HepG2 (cell line): ENCODE results near the gene ZBTB8OS. TPM values are rescaled to one million over a fixed set of nuclear protein-coding genes. Genes with fewer than 3 reads are reported as not detected.

Experiments
- ARID5B ChIP-seq: IDR thresholded peaks from 2 replicates; pipeline ENCODE4 v1.4.0; 2020; ENCODE audit warnings: mild to moderate bottlenecking, missing genetic modification reagents
- ATF3 ChIP-seq: sonication (generic); formaldehyde crosslinking; IDR thresholded peaks from 2 replicates; pipeline ENCODE4 v1.4.0; 2020; ENCODE audit warnings: missing genetic modification reagents
- CAMTA2 ChIP-seq: sonication (generic); formaldehyde crosslinking; IDR thresholded peaks from 2 replicates; pipeline ENCODE4 v1.4.0; 2020; ENCODE audit warnings: mild to moderate bottlenecking, missing genetic modification reagents, borderline replicate concordance
- CCAR2 ChIP-seq: fragments of 200-400 bp; formaldehyde crosslinking; optimal IDR thresholded peaks from 2 replicates; pipeline ENCODE3; 2018; ENCODE audit warnings: low read depth, mild to moderate bottlenecking, low read length, moderate library complexity
- PHF20 ChIP-seq: sonication (generic); formaldehyde crosslinking; IDR thresholded peaks from 2 replicates; pipeline ENCODE4 v1.5.0; 2020; ENCODE audit warnings: mild to moderate bottlenecking, missing genetic modification reagents
- RBAK ChIP-seq: sonication (generic); formaldehyde crosslinking; IDR thresholded peaks from 2 replicates; pipeline ENCODE4 v1.5.1; 2020; ENCODE audit warnings: mild to moderate bottlenecking, missing genetic modification reagents
- RNF219 ChIP-seq: sonication (generic); formaldehyde crosslinking; IDR thresholded peaks from 2 replicates; pipeline ENCODE4 v1.5.0; 2020; ENCODE audit warnings: mild to moderate bottlenecking, missing genetic modification reagents
- SAP130 ChIP-seq: IDR thresholded peaks from 2 replicates; pipeline ENCODE4 v1.6.1; 2016; ENCODE audit warnings: low read depth
- SIN3B ChIP-seq: fragments of 150-350 bp; IDR thresholded peaks from 2 replicates; pipeline ENCODE4 v1.6.1; 2014; ENCODE audit warnings: low read length
- SNAPC5 ChIP-seq: sonication (generic); formaldehyde crosslinking; IDR thresholded peaks from 2 replicates; pipeline ENCODE4 v1.8.1; 2023; ENCODE audit warnings: mild to moderate bottlenecking, missing genetic modification reagents, borderline replicate concordance
- SOX6 ChIP-seq, 2 experiments: fragments of 450-650 bp in 1 of 2; sonication (generic) in 1 of 2; formaldehyde crosslinking in 1 of 2; IDR thresholded peaks; 2 replicates each; pipeline versions ENCODE4 v1.4.0 to v1.6.1; 2017 to 2020; ENCODE audit warnings: antibody characterized with exemption in 1 of 2, mild to moderate bottlenecking in 1 of 2, missing genetic modification reagents in 1 of 2
- SRY ChIP-seq: sonication (generic); formaldehyde crosslinking; IDR thresholded peaks from 2 replicates; pipeline ENCODE4 v1.8.0; 2022; ENCODE audit warnings: mild to moderate bottlenecking, missing genetic modification reagents
- YEATS2 ChIP-seq: sonication (generic); formaldehyde crosslinking; IDR thresholded peaks from 2 replicates; pipeline ENCODE4 v1.4.0; 2020; ENCODE audit warnings: missing genetic modification reagents, borderline replicate concordance
- ZNF101 ChIP-seq: sonication (generic); formaldehyde crosslinking; IDR thresholded peaks from 2 replicates; pipeline ENCODE4 v1.4.0; 2020; ENCODE audit warnings: mild to moderate bottlenecking, low read depth, missing genetic modification reagents, borderline replicate concordance
- ZNF292 ChIP-seq: sonication (generic); formaldehyde crosslinking; IDR thresholded peaks from 2 replicates; pipeline ENCODE4 v1.8.1; 2022; ENCODE audit warnings: mild to moderate bottlenecking, low read depth, missing genetic modification reagents, borderline replicate concordance
- ZNF317 ChIP-seq: sonication (generic); formaldehyde crosslinking; IDR thresholded peaks from 2 replicates; pipeline ENCODE4 v1.5.0; 2020; ENCODE audit warnings: mild to moderate bottlenecking, missing genetic modification reagents
- ZNF446 ChIP-seq: sonication (generic); formaldehyde crosslinking; IDR thresholded peaks from 2 replicates; pipeline ENCODE4 v1.5.0; 2020; ENCODE audit warnings: mild to moderate bottlenecking, missing genetic modification reagents
- ZNF558 ChIP-seq: sonication (generic); formaldehyde crosslinking; IDR thresholded peaks from 2 replicates; pipeline ENCODE4 v1.9.0; 2022; ENCODE audit warnings: mild to moderate bottlenecking, missing genetic modification reagents, borderline replicate concordance
- polyA plus RNA-seq, 8 experiments: library from polyadenylated mRNA; depleted of rRNA in 3 of 8; stranded (reverse) in 7 of 8; unstranded in 1 of 8; fragments of >200 nt; fragmentation: Illumina TruSeq in 4 of 8; extraction: Trizol in 4 of 8; gene quantifications; 2 replicates each; pipeline versions ENCODE4 v1.2.1 to v1.2.3, GENCODE V29; 2011 to 2016; ENCODE audit warnings: low read depth in 4 of 8, missing spikeins in 1 of 8, mixed read lengths in 1 of 8; ENCODE audit not compliant: insufficient read depth in 1 of 8
- total RNA-seq, 5 experiments: library from RNA; depleted of rRNA; stranded (reverse); fragments of >200 nt; fragmentation: Illumina TruSeq; extraction: Trizol; gene quantifications; 2 replicates each; pipeline ENCODE4 v1.2.3, GENCODE V29; 2016; ENCODE audit warnings: low read depth in 1 of 5
- TF ChIP-seq, protein P1 (sequence below): sonication (generic); formaldehyde crosslinking; IDR thresholded peaks from 2 replicates; pipeline ENCODE4 v1.4.0; 2020; ENCODE audit warnings: missing genetic modification reagents, borderline replicate concordance

ZBTB8OS gene
- total and polyA plus RNA-seq, 2 of the 13 experiments (the other 11 are each of a cell fraction or from before 2014, with no cell fraction given) = 57.7 to 84.8 TPM

- TF ChIP-seq ZNF101 (no peak), ARID5B (CRISPR knock-in tag) (peak; percentile 47), ATF3 (CRISPR knock-in tag) (no peak), SIN3B (no peak), PHF20 (CRISPR knock-in tag) (0 out of 2 replicates have a peak, but pooled peaks have one; percentile 19), RBAK (CRISPR knock-in tag) (no peak), YEATS2 (CRISPR knock-in tag) (0 out of 2 replicates have a peak, but pooled peaks have one; percentile 26), CAMTA2 (CRISPR knock-in tag) (peak; percentile 66; the same call in 1 of the 2 replicates), RNF219 (CRISPR knock-in tag) (no peak), ZNF446 (CRISPR knock-in tag) (peak; percentile 52; the same call in 1 of the 2 replicates), SNAPC5 (CRISPR knock-in tag) (0 out of 2 replicates have a peak, but pooled peaks have one; percentile 31), ZNF317 (CRISPR knock-in tag) (peak; percentile 69; the same call in 1 of the 2 replicates), SOX6 (IDR thresholded peaks at IDR 0.05) (no peak), SOX6 (CRISPR knock-in tag; IDR thresholded peaks at IDR 0.05) (peak; percentile 68), SRY (0 out of 2 replicates have a peak, but pooled peaks have one; percentile 43), SAP130 (CRISPR knock-in tag) (peak; percentile 75), ZNF292 (CRISPR knock-in tag) (peak; percentile 45; the same call in 1 of the 2 replicates), CCAR2 (no peak), ZNF558 (CRISPR knock-in tag) (no peak)
- TF ChIP-seq, protein P1, sequence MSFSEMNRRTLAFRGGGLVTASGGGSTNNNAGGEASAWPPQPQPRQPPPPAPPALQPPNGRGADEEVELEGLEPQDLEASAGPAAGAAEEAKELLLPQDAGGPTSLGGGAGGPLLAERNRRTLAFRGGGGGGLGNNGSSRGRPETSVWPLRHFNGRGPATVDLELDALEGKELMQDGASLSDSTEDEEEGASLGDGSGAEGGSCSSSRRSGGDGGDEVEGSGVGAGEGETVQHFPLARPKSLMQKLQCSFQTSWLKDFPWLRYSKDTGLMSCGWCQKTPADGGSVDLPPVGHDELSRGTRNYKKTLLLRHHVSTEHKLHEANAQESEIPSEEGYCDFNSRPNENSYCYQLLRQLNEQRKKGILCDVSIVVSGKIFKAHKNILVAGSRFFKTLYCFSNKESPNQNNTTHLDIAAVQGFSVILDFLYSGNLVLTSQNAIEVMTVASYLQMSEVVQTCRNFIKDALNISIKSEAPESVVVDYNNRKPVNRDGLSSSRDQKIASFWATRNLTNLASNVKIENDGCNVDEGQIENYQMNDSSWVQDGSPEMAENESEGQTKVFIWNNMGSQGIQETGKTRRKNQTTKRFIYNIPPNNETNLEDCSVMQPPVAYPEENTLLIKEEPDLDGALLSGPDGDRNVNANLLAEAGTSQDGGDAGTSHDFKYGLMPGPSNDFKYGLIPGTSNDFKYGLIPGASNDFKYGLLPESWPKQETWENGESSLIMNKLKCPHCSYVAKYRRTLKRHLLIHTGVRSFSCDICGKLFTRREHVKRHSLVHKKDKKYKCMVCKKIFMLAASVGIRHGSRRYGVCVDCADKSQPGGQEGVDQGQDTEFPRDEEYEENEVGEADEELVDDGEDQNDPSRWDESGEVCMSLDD (CRISPR knock-in tag) = 0 out of 2 replicates have a peak, but pooled peaks have one; percentile 38
Measured at GRCh38 chr1:32695098-32695904, 45.0 kb upstream of the ZBTB8OS start (continued).
